Activated CD8-positive, alpha-beta T cell treated with anti-CD3 and anti-CD28 coated beads, Interleukin-2, amount 10 ng/mL, durations not matched to agents 7 days and 5 days (primary cell): ENCODE measurements around the gene SLC25A11. TPM values are rescaled to one million over a fixed set of nuclear protein-coding genes. Genes with fewer than 3 reads are reported as not detected.
"Not testable (repeated sequence)": the region's sequence is repeated elsewhere in the genome, so short reads cannot be mapped to it uniquely, and the experiment has no call there.

Experiments
- ATAC-seq: fragments of 150-1000 bp; cut with Tn5 transposase; one replicate; pipeline ENCODE4 v1.10.0; 2021; ENCODE audit warnings: moderate library complexity
- CTCF ChIA-PET: fragments of 350-600 bp; sonication (Branson Sonifier 250); formaldehyde crosslinking; loops from one replicate; lab custom pipeline; 2021; ENCODE audit warnings: antibody characterized with exemption; lab: Charles Lee
- POLR2A ChIA-PET: fragments of 350-600 bp; sonication (Branson Sonifier 250); formaldehyde crosslinking; loops from one replicate; lab custom pipeline; 2021; ENCODE audit warnings: antibody characterized with exemption; lab: Charles Lee
- DNase-seq: peaks from one replicate; pipeline ENCODE4 v3.0.0-alpha.2; 2020
- H3K27ac Mint-ChIP-seq: one replicate; pipeline ENCODE4 v1.8.0; 2021; ENCODE audit warnings: mild to moderate bottlenecking, mixed read lengths
- H3K27me3 Mint-ChIP-seq: one replicate; pipeline ENCODE4 v1.8.0; 2021; ENCODE audit warnings: low read depth, mixed read lengths
- H3K36me3 Mint-ChIP-seq: one replicate; pipeline ENCODE4 v1.8.0; 2021; ENCODE audit warnings: low read depth, mixed read lengths
- H3K4me1 Mint-ChIP-seq: one replicate; pipeline ENCODE4 v1.8.0; 2021; ENCODE audit warnings: low read depth, mixed read lengths
- H3K4me3 Mint-ChIP-seq: one replicate; pipeline ENCODE4 v1.8.0; 2021; ENCODE audit warnings: mild to moderate bottlenecking, mixed read lengths
- H3K9me3 Mint-ChIP-seq: one replicate; pipeline ENCODE4 v1.8.0; 2022; ENCODE audit warnings: mixed read lengths; ENCODE audit not compliant: insufficient read depth
- total RNA-seq, 2 experiments: library from RNA; stranded (reverse); gene quantifications; one replicate each; pipeline ENCODE4 v1.2.3, GENCODE V29; 2021

Gene SLC25A11
- total RNA-seq, 2 experiments from 2014 or later: 78.5 to 86.4 TPM

- Mint-ChIP-seq H3K4me3 (no peak overlapping the region), H3K27ac (no peak overlapping the region), H3K4me1 (no peaks in the 10 kb centered on the region), H3K36me3 (no peaks in the 10 kb centered on the region), H3K27me3 (no peaks in the 10 kb centered on the region), H3K9me3 (no peaks in the 10 kb centered on the region)
- no peak for DNase-seq
- ATAC-seq: no peak
- POLR2A ChIA-PET: interaction anchor here (1.5 kb wide), 1 partner anchor 20 kb away, joined by 6 read pairs; the partner anchor contains the start of genes RNF167 and SLC25A11
- CTCF ChIA-PET: interaction anchor here (0.8 to 1.9 kb wide), 4 partner anchors 17 to 156 kb away, joined by 3 to 7 read pairs (median 4); partner anchors contain the start of genes CHRNE, RNF167 and SLC25A11
Measured at GRCh38 chr17:4920351-4921048, 19.3 kb downstream of the SLC25A11 start.

- Mint-ChIP-seq H3K36me3 (no peaks in the 10 kb centered on the region), H3K27ac (no peak overlapping the region), H3K27me3 (no peaks in the 10 kb centered on the region), H3K4me1 (no peaks in the 10 kb centered on the region), H3K9me3 (no peaks in the 10 kb centered on the region), H3K4me3 (no peak overlapping the region)
- ATAC-seq (no peak), DNase-seq (no peak)
- ChIA-PET CTCF (interaction anchor here (1.2 to 1.9 kb wide), 4 partner anchors 16 to 59 kb away, joined by 3 to 7 read pairs (median 4); partner anchors contain the start of genes CHRNE, RNF167 and SLC25A11), POLR2A (no interaction called here)
Measured at GRCh38 chr17:4919511-4920047, 20.3 kb downstream of the SLC25A11 start.

GRCh38 chr17:4914551-4914950, 25.3 kb downstream of the SLC25A11 start:
- H3K36me3 Mint-ChIP-seq, H3K27ac Mint-ChIP-seq, POLR2A ChIA-PET, H3K27me3 Mint-ChIP-seq, H3K9me3 Mint-ChIP-seq, H3K4me1 Mint-ChIP-seq, H3K4me3 Mint-ChIP-seq, ATAC-seq, DNase-seq: not testable (repeated sequence)
- CTCF ChIA-PET: interaction anchor here (0.9 kb wide), 1 partner anchor 147 kb away, joined by 4 read pairs; no protein-coding TSS in a partner anchor

- Mint-ChIP-seq H3K27ac (no peak overlapping the region), H3K36me3 (no peaks in the 10 kb centered on the region), H3K27me3 (peaks cover 5% of the 10 kb centered on the region), H3K4me1 (peaks cover 3% of the 10 kb centered on the region), H3K4me3 (no peak overlapping the region), H3K9me3 (no peaks in the 10 kb centered on the region)
- POLR2A ChIA-PET: interaction anchor here (0.9 kb wide), 1 partner anchor 25 kb away, joined by 3 read pairs; no protein-coding TSS in a partner anchor
- DNase-seq: no peak
- ATAC-seq: no peak
- CTCF ChIA-PET: interaction anchor here (0.9 to 1.4 kb wide), 2 partner anchors 11 to 148 kb away, joined by 4 to 8 read pairs; partner anchors contain the start of gene CHRNE
Measured at GRCh38 chr17:4913994-4914393, 25.9 kb downstream of the SLC25A11 start.

GRCh38 chr17:4908711-4909496, 30.9 kb downstream of the SLC25A11 start:
- ChIA-PET POLR2A (interaction anchor here (0.7 to 1.8 kb wide), 9 partner anchors 9 to 169 kb away, joined by 3 to 10 read pairs (median 5); partner anchors contain the start of genes PFN1, RNF167, SLC25A11 and ZFP3), CTCF (interaction anchor here (0.6 to 2.4 kb wide), 36 partner anchors 9 to 411 kb away, joined by 3 to 22 read pairs (median 5); partner anchors contain the start of genes ARRB2, C17orf107, CAMTA2 and INCA1)
- Mint-ChIP-seq H3K4me1 (peaks cover 3% of the 10 kb centered on the region), H3K27me3 (peaks cover 11% of the 10 kb centered on the region), H3K27ac (no peak overlapping the region), H3K4me3 (no peak overlapping the region), H3K9me3 (no peaks in the 10 kb centered on the region), H3K36me3 (no peaks in the 10 kb centered on the region)
- ATAC-seq: peak; percentile 97
- peak; percentile 87 for DNase-seq

GRCh38 chr17:4908301-4908700, 31.5 kb downstream of the SLC25A11 start:
- Mint-ChIP-seq H3K27ac (no peak overlapping the region), H3K27me3 (peaks cover 11% of the 10 kb centered on the region), H3K4me1 (peaks cover 7% of the 10 kb centered on the region), H3K4me3 (no peak overlapping the region), H3K9me3 (no peaks in the 10 kb centered on the region), H3K36me3 (no peaks in the 10 kb centered on the region)
- CTCF ChIA-PET: interaction anchor here (0.6 to 2.4 kb wide), 29 partner anchors 8 to 411 kb away, joined by 3 to 22 read pairs (median 5); partner anchors contain the start of genes C17orf107, CAMTA2, INCA1 and KIF1C
- POLR2A ChIA-PET: interaction anchor here (0.9 to 1.8 kb wide), 6 partner anchors 10 to 60 kb away, joined by 3 to 10 read pairs (median 4); partner anchors contain the start of genes RNF167 and SLC25A11
- ATAC-seq: peak; percentile 48
- peak; percentile 40 for DNase-seq

GRCh38 chr17:4906642-4907041, 33.2 kb downstream of the SLC25A11 start:
- CTCF ChIA-PET, H3K4me3 Mint-ChIP-seq, H3K27ac Mint-ChIP-seq, H3K9me3 Mint-ChIP-seq, H3K27me3 Mint-ChIP-seq, ATAC-seq, DNase-seq, H3K36me3 Mint-ChIP-seq, POLR2A ChIA-PET: not testable (repeated sequence)
- H3K4me1 Mint-ChIP-seq: peaks cover 19% of the 10 kb centered on the region

GRCh38 chr17:4903051-4903818, 36.6 kb downstream of the SLC25A11 start, which contains the start of gene CHRNE:
CHRNE (minus strand) TSS chr17:4903098; CDS start chr17:4903063, 35 bp downstream.
- peaks cover 13% of the 10 kb centered on the region for H3K27me3 Mint-ChIP-seq
- peak within 1 kb of the TSS; percentile 46 for H3K27ac Mint-ChIP-seq
- ATAC-seq: peak; percentile 45
- peak within 1 kb of the TSS; percentile 12 for H3K4me3 Mint-ChIP-seq
- H3K9me3 Mint-ChIP-seq: no peaks in the 10 kb centered on the region
- CTCF ChIA-PET: interaction anchor here (0.6 to 2.1 kb wide), 28 partner anchors 9 to 340 kb away, joined by 3 to 14 read pairs (median 4); partner anchors contain the start of genes ARRB2, PSMB6, RNF167 and SLC25A11
- peak; percentile 87 for DNase-seq
- H3K4me1 Mint-ChIP-seq: peaks cover 38% of the 10 kb centered on the region
- POLR2A ChIA-PET: interaction anchor here (1.4 kb wide), 1 partner anchor 45 kb away, joined by 6 read pairs; the partner anchor contains the start of gene PFN1
- H3K36me3 Mint-ChIP-seq: no peaks in the 10 kb centered on the region

- peaks cover 38% of the 10 kb centered on the region for H3K4me1 Mint-ChIP-seq
- no peaks in the 10 kb centered on the region for H3K9me3 Mint-ChIP-seq
- H3K4me3 Mint-ChIP-seq: no peak overlapping the region
- ChIA-PET CTCF (interaction anchor here (0.8 to 2.1 kb wide), 16 partner anchors 8 to 338 kb away, joined by 3 to 14 read pairs (median 5); partner anchors contain the start of genes ARRB2, PSMB6, RNF167 and SLC25A11), POLR2A (interaction anchor here (1.4 kb wide), 1 partner anchor 46 kb away, joined by 6 read pairs; the partner anchor contains the start of gene PFN1)
- DNase-seq (no peak), ATAC-seq (no peak)
- no peaks in the 10 kb centered on the region for H3K36me3 Mint-ChIP-seq
- H3K27me3 Mint-ChIP-seq: peaks cover 13% of the 10 kb centered on the region
- H3K27ac Mint-ChIP-seq: peak overlapping the region; percentile 46
Measured at GRCh38 chr17:4902540-4902939, 37.3 kb downstream of the SLC25A11 start.

GRCh38 chr17:4901648-4902344, 38.0 kb downstream of the SLC25A11 start:
- peaks cover 38% of the 10 kb centered on the region for H3K4me1 Mint-ChIP-seq
- peaks cover 3% of the 10 kb centered on the region for H3K36me3 Mint-ChIP-seq
- ChIA-PET CTCF (interaction anchor here (0.6 to 2.2 kb wide), 4 partner anchors 8 to 112 kb away, joined by 3 to 10 read pairs (median 8); no protein-coding TSS in a partner anchor), POLR2A (interaction anchor here (1.0 kb wide), 1 partner anchor 451 kb away, joined by 3 read pairs; no protein-coding TSS in a partner anchor)
- H3K27ac Mint-ChIP-seq: no peak overlapping the region
- peaks cover 10% of the 10 kb centered on the region for H3K27me3 Mint-ChIP-seq
- DNase-seq (no peak), ATAC-seq (no peak)
- no peak overlapping the region for H3K4me3 Mint-ChIP-seq
- no peaks in the 10 kb centered on the region for H3K9me3 Mint-ChIP-seq
